ENCODE results near the gene SCAMP1. TPM values are rescaled to one million over a fixed set of nuclear protein-coding genes. Genes with fewer than 3 reads are reported as not detected.

Gene SCAMP1
- total and polyA plus RNA-seq, 2 of the 13 experiments (the other 11 are each of a cell fraction or from before 2014, with no cell fraction given): 18.2 to 33.7 TPM

- TF ChIP-seq NFAT5 (CRISPR knock-in tag; IDR thresholded peaks at IDR 0.05) (no peak; the same call in 1 of the 2 replicates), MAFG (CRISPR knock-in tag; IDR thresholded peaks at IDR 0.05) (no peak), ZNF101 (CRISPR knock-in tag; IDR thresholded peaks at IDR 0.05; ENCODE audit: borderline replicate concordance, low read depth) (0 out of 2 replicates have a peak, but pooled peaks have one; percentile 30), ZNF879 (CRISPR knock-in tag; IDR thresholded peaks at IDR 0.05) (0 out of 2 replicates have a peak, but pooled peaks have one; percentile 84), FOXK2 (IDR thresholded peaks at IDR 0.05) (no peak), GLI4 (CRISPR knock-in tag; IDR thresholded peaks at IDR 0.05; ENCODE audit: borderline replicate concordance) (no peak), ZNF451 (CRISPR knock-in tag; IDR thresholded peaks at IDR 0.05) (no peak), TFAP4 (IDR thresholded peaks at IDR 0.05; ENCODE audit: borderline replicate concordance, low read depth) (no peak; the same call in 1 of the 2 replicates), ZNF780A (CRISPR knock-in tag; IDR thresholded peaks at IDR 0.05) (no peak), SNAI1 (CRISPR knock-in tag; IDR thresholded peaks at IDR 0.05; ENCODE audit: borderline replicate concordance) (no peak), JUN (CRISPR knock-in tag; IDR thresholded peaks at IDR 0.05) (0 out of 2 replicates have a peak, but pooled peaks have one; percentile 19), THAP11 (CRISPR knock-in tag; IDR thresholded peaks at IDR 0.05) (peak; percentile 78), KLF12 (CRISPR knock-in tag; IDR thresholded peaks at IDR 0.05; ENCODE audit: borderline replicate concordance) (0 out of 2 replicates have a peak, but pooled peaks have one; percentile 27), SATB2 (CRISPR knock-in tag; IDR thresholded peaks at IDR 0.05) (no peak), ZNF607 (CRISPR knock-in tag; IDR thresholded peaks at IDR 0.05; ENCODE audit: borderline replicate concordance) (0 out of 2 replicates have a peak, but pooled peaks have one; percentile 38), ZNF883 (CRISPR knock-in tag; IDR thresholded peaks at IDR 0.05; ENCODE audit: not compliant biosample characterization) (peak; percentile 17), ZNF563 (CRISPR knock-in tag; IDR thresholded peaks at IDR 0.05) (peak; percentile 99)
- TF ChIP-seq, protein P1, sequence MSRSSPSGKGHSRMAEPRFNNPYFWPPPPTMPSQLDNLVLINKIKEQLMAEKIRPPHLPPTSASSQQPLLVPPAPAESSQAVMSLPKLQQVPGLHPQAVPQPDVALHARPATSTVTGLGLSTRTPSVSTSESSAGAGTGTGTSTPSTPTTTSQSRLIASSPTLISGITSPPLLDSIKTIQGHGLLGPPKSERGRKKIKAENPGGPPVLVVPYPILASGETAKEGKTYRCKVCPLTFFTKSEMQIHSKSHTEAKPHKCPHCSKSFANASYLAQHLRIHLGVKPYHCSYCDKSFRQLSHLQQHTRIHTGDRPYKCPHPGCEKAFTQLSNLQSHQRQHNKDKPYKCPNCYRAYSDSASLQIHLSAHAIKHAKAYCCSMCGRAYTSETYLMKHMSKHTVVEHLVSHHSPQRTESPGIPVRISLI (CRISPR knock-in tag; IDR thresholded peaks at IDR 0.05; ENCODE audit: borderline replicate concordance): peak; percentile 42; the same call in 1 of the 2 replicates
- TF ChIP-seq, protein P2, sequence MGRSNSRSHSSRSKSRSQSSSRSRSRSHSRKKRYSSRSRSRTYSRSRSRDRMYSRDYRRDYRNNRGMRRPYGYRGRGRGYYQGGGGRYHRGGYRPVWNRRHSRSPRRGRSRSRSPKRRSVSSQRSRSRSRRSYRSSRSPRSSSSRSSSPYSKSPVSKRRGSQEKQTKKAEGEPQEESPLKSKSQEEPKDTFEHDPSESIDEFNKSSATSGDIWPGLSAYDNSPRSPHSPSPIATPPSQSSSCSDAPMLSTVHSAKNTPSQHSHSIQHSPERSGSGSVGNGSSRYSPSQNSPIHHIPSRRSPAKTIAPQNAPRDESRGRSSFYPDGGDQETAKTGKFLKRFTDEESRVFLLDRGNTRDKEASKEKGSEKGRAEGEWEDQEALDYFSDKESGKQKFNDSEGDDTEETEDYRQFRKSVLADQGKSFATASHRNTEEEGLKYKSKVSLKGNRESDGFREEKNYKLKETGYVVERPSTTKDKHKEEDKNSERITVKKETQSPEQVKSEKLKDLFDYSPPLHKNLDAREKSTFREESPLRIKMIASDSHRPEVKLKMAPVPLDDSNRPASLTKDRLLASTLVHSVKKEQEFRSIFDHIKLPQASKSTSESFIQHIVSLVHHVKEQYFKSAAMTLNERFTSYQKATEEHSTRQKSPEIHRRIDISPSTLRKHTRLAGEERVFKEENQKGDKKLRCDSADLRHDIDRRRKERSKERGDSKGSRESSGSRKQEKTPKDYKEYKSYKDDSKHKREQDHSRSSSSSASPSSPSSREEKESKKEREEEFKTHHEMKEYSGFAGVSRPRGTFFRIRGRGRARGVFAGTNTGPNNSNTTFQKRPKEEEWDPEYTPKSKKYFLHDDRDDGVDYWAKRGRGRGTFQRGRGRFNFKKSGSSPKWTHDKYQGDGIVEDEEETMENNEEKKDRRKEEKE (IDR thresholded peaks at IDR 0.05): no peak
Observed at GRCh38 chr5:78359831-78360673, at the start of gene SCAMP1 (continued).

Measured in HepG2 (cell line).